ENCODE data around the gene LBR.

Gene LBR

GRCh38 chr1:225380691-225381090, 47.1 kb downstream of the LBR start:
- TF ChIP-seq FOXP2 (optimal IDR thresholded peaks at IDR 0.05; ENCODE audit: control extremely low read depth, extremely low read length, insufficient read depth) (no peak), POLR2AphosphoS5 (IDR thresholded peaks at IDR 0.05; ENCODE audit: borderline replicate concordance, low read depth, low read length) (no peak), EZH2 (IDR thresholded peaks at IDR 0.05) (no peak)
- no peak overlapping the region for H3K27ac ChIP-seq

GRCh38 chr1:225378880-225379279, 49.0 kb downstream of the LBR start:
- Histone ChIP-seq H3K9ac (ENCODE audit: insufficient read length) (no peak overlapping the region), H3K36me3 (ENCODE audit: insufficient read depth, low read length) (no peaks in the 10 kb centered on the region), H3K9me3 (ENCODE audit: low read depth, low read length) (no peaks in the 10 kb centered on the region), H3K4me3 (no peak overlapping the region), H3K27ac (no peak overlapping the region)
- DNase-seq (ENCODE audit: low read depth, low spot score), result no peak
- TF ChIP-seq POLR2AphosphoS5 (IDR thresholded peaks at IDR 0.05; ENCODE audit: borderline replicate concordance, low read depth, low read length) (no peak), EZH2 (IDR thresholded peaks at IDR 0.05) (no peak), FOXP2 (optimal IDR thresholded peaks at IDR 0.05; ENCODE audit: control extremely low read depth, extremely low read length, insufficient read depth) (no peak)

More at GRCh38 chr1:225380691-225381090, 47.1 kb downstream of the LBR start:
- no peak for DNase-seq (ENCODE audit: low read depth, low spot score)
- no peak overlapping the region for H3K4me3 ChIP-seq
- no peaks in the 10 kb centered on the region for H3K9me3 ChIP-seq (ENCODE audit: low read depth, low read length)
- H3K9ac ChIP-seq (ENCODE audit: insufficient read length), result no peak overlapping the region
- H3K36me3 ChIP-seq (ENCODE audit: insufficient read depth, low read length), result no peaks in the 10 kb centered on the region

- Histone ChIP-seq H3K36me3 (ENCODE audit: insufficient read depth, low read length) (no peaks in the 10 kb centered on the region), H3K9ac (ENCODE audit: insufficient read length) (no peak overlapping the region), H3K4me3 (no peak overlapping the region), H3K9me3 (ENCODE audit: low read depth, low read length) (no peaks in the 10 kb centered on the region), H3K27ac (no peak overlapping the region)
- no peak for DNase-seq (ENCODE audit: low read depth, low spot score)
- TF ChIP-seq FOXP2 (optimal IDR thresholded peaks at IDR 0.05; ENCODE audit: control extremely low read depth, extremely low read length, insufficient read depth), result no peak
- no peak for TF ChIP-seq POLR2AphosphoS5 (IDR thresholded peaks at IDR 0.05; ENCODE audit: borderline replicate concordance, low read depth, low read length)
- no peak for TF ChIP-seq EZH2 (IDR thresholded peaks at IDR 0.05)
Measured at GRCh38 chr1:225374996-225375395, 52.8 kb downstream of the LBR start.

GRCh38 chr1:225373155-225373554, 54.7 kb downstream of the LBR start:
- DNase-seq (ENCODE audit: low read depth, low spot score), result no peak
- Histone ChIP-seq H3K9me3 (ENCODE audit: low read depth, low read length) (no peaks in the 10 kb centered on the region), H3K4me3 (no peak overlapping the region), H3K9ac (ENCODE audit: insufficient read length) (no peak overlapping the region), H3K27ac (no peak overlapping the region), H3K36me3 (ENCODE audit: insufficient read depth, low read length) (no peaks in the 10 kb centered on the region)
- TF ChIP-seq POLR2AphosphoS5 (IDR thresholded peaks at IDR 0.05; ENCODE audit: borderline replicate concordance, low read depth, low read length), result no peak
- TF ChIP-seq FOXP2 (optimal IDR thresholded peaks at IDR 0.05; ENCODE audit: control extremely low read depth, extremely low read length, insufficient read depth), result no peak
- no peak for TF ChIP-seq EZH2 (IDR thresholded peaks at IDR 0.05)

GRCh38 chr1:225371366-225372010, 56.4 kb downstream of the LBR start:
- Histone ChIP-seq H3K4me3 (peak overlapping the region; percentile 7; the same call in 1 of the 2 replicates), H3K36me3 (ENCODE audit: insufficient read depth, low read length) (no peaks in the 10 kb centered on the region), H3K9ac (ENCODE audit: insufficient read length) (no peak overlapping the region), H3K9me3 (ENCODE audit: low read depth, low read length) (no peaks in the 10 kb centered on the region), H3K27ac (peak overlapping the region; percentile 56)
- TF ChIP-seq EZH2 (IDR thresholded peaks at IDR 0.05) (no peak), FOXP2 (optimal IDR thresholded peaks at IDR 0.05; ENCODE audit: control extremely low read depth, extremely low read length, insufficient read depth) (peak; percentile 57)
- DNase-seq (ENCODE audit: low read depth, low spot score), result peak; percentile 26

GRCh38 chr1:225368036-225368552, 59.7 kb downstream of the LBR start:
- Histone ChIP-seq H3K36me3 (ENCODE audit: insufficient read depth, low read length) (no peaks in the 10 kb centered on the region), H3K4me3 (peak overlapping the region; percentile 4; the same call in 1 of the 2 replicates), H3K9me3 (ENCODE audit: low read depth, low read length) (no peaks in the 10 kb centered on the region), H3K27ac (no peak overlapping the region), H3K9ac (ENCODE audit: insufficient read length) (no peak overlapping the region)
- TF ChIP-seq POLR2AphosphoS5 (IDR thresholded peaks at IDR 0.05; ENCODE audit: borderline replicate concordance, low read depth, low read length) (no peak), FOXP2 (optimal IDR thresholded peaks at IDR 0.05; ENCODE audit: control extremely low read depth, extremely low read length, insufficient read depth) (no peak), EZH2 (IDR thresholded peaks at IDR 0.05) (no peak)
- no peak for DNase-seq (ENCODE audit: low read depth, low spot score)

GRCh38 chr1:225366552-225366951, 61.3 kb downstream of the LBR start:
- Histone ChIP-seq H3K27ac (peak overlapping the region; percentile 72), H3K9me3 (ENCODE audit: low read depth, low read length) (no peaks in the 10 kb centered on the region), H3K9ac (ENCODE audit: insufficient read length) (peak overlapping the region; percentile 10), H3K36me3 (ENCODE audit: insufficient read depth, low read length) (no peaks in the 10 kb centered on the region), H3K4me3 (peak overlapping the region; percentile 28; the same call in 1 of the 2 replicates)
- no peak for TF ChIP-seq POLR2AphosphoS5 (IDR thresholded peaks at IDR 0.05; ENCODE audit: borderline replicate concordance, low read depth, low read length)
- no peak for TF ChIP-seq FOXP2 (optimal IDR thresholded peaks at IDR 0.05; ENCODE audit: control extremely low read depth, extremely low read length, insufficient read depth)
- no peak for TF ChIP-seq EZH2 (IDR thresholded peaks at IDR 0.05)
- no peak for DNase-seq (ENCODE audit: low read depth, low spot score)

GRCh38 chr1:225366018-225366417, 61.8 kb downstream of the LBR start:
- H3K9me3 ChIP-seq (ENCODE audit: low read depth, low read length), result no peaks in the 10 kb centered on the region
- no peak overlapping the region for H3K4me3 ChIP-seq
- H3K36me3 ChIP-seq (ENCODE audit: insufficient read depth, low read length), result no peaks in the 10 kb centered on the region
- peak overlapping the region; percentile 72; the same call in 1 of the 2 replicates for H3K27ac ChIP-seq
- no peak for TF ChIP-seq EZH2 (IDR thresholded peaks at IDR 0.05)
- TF ChIP-seq POLR2AphosphoS5 (IDR thresholded peaks at IDR 0.05; ENCODE audit: borderline replicate concordance, low read depth, low read length), result no peak
- no peak for TF ChIP-seq FOXP2 (optimal IDR thresholded peaks at IDR 0.05; ENCODE audit: control extremely low read depth, extremely low read length, insufficient read depth)
- DNase-seq (ENCODE audit: low read depth, low spot score), result no peak
- no peak overlapping the region for H3K9ac ChIP-seq (ENCODE audit: insufficient read length)
